GOT3 (cell line): ENCODE data around the gene TNS3.
"Not testable (repeated sequence)": the region's sequence is repeated elsewhere in the genome, so short reads cannot be mapped to it uniquely, and the experiment has no call there.

Experiments used
- DNase-seq: peaks from one replicate; lab custom pipeline; 2025; ENCODE audit warnings: mixed read lengths; lab: John Stamatoyannopoulos, UW

Gene TNS3

DNA sequence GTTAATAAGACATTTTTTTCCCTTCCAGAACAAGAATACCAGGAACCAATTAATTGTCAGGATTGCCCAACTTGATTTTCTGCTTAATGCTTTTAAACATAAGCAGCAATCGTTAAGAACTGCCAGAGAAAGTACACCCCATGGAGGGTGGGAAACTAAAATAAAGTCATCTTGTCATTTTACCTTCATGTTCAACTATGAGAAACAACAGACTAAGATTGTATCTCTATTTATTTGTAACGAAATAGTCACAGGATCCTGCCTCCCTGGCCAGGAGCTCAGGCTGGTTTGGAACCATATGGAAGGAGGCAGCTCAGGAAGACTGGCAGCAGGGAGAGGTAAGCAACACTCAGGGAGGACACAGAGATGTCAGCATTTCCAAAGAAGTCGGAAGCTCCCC, 129.6 kb downstream of the TNS3 start:
- no peak for DNase-seq

DNA sequence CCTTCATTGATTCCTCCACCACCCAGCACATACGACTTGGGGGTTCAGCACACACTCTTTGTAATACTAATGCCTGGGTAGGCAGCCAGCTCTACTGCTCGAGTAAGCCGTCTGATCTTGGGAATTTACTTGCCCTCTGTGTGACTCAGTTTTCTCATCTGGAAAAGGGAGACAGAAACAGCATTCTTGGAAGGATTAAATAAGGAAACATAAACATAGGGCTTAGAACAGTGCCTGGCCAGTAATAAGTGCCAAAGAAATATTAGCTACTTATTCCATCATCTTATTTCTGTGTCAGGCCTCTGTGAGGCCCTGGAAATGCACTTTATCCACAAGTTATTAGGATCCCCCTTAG, 130.1 kb downstream of the TNS3 start:
- DNase-seq: no peak

DNA sequence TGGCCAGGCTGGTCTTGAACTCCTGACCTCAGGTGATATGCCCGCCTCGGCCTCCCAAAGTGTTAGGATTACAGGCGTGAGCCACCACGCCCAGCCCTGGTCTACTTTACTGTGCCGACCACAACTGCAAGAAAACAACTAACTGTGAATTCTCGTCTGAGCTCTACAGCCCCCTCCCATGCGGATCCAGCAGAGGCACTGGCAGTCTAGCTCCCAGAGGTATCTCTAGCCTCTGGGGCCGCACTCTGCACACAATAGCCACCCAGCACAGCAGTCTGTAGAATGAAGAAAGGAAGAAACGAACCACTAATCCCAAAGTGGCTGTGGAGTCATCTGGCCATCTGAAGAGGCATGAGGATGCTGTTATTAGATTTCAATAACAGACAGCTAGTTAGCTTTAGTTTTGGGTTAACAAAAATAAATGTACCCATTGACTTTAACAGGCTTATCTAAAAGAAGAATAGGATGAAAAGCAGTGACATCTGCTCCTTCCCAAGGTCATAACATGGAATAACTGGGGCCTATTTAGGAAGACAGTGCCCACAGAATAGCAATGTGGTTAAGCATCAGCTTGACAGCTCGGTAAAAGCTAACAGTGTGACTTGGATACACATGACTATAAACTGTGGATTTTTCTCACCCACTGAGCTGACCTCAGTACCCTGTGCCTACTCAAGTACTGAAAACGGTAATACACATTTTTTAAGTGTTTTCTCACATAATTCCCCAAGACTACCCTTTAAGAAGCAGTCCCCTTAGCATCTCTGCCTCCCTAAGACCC, 131.9 kb downstream of the TNS3 start:
- no peak for DNase-seq

DNA sequence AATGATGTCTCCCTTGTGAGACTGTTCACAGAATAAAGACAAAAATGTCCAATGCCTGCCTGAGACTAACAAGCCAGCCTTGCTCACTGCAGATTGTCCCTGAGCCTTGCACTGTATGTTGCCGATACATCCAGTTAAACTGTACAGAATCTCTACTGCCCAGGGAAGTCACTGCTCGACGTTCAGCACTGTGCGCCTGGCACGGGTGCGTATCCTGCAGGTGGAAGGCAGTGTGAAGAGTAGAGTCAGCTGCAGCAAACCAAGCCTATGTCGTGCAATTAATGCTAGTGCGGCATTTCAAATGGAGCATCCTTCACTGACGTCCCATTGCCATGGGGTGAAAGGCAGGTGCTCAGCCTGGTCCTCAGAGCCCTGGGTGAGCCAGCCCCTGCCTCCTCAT, 132.9 kb downstream of the TNS3 start:
- no peak for DNase-seq

DNA sequence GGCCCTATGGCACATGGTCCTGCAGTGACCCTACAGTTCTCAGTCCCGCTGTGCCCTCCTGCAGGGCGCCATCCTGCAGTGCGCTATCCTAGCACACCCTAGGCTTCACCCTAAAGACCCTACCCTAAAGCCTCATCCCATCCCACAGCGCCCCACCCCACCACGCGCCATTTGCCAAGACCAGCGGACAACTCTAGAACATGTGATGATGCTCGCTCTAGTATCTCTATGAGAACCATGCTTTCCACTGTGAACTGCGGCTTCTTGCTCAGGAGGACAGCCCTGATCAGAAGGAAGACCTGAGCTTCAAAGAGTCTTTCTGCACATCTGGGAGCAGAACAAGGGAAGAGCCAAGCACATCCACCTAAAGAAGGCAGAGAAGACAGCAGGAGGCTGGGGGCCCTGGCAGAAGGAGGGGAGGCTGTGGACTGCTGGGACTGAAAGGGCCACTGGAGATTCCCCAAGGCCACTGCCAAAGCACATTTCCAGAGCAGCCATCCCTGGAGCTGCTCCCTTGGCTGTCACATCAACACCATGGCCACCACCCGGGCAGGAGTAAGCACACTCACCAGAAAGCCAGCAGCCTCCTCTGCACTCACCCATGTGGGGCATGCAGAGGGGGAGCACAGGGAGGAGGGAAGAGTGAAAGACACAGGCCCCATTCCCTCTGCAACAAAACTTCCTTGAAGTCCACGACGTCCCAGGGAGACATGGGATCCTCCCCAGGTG, 134.1 kb downstream of the TNS3 start:
- no peak for DNase-seq

DNA sequence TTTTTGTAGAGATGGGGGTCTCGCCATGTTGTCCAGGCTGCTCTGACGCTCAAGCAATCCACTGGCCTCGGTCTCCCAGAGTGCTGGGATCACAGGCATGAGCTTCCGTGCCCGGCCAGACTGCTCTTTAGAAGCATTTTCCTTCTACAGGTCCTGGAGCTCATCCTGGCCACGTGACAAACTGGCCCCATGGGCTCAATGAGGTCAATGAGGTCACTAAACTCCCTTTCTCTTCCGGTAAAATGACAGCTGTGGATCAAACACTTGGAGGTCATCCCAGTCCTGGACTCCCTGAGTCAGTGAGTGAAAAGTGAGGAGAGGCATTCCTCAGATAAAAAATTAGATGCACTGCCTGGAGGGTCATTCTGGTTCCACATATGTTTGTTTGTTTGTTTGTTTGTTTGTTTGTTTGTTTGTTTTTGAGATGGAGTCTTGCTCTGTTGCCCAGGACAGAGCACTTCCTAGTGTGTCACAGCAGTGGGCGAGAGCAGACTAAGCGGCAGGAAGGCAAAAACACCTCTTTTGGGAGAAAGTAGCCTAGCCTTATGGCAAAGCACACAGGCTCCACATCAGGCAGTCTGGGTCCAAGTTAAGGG, 134.9 kb downstream of the TNS3 start:
- DNase-seq: no peak

DNA sequence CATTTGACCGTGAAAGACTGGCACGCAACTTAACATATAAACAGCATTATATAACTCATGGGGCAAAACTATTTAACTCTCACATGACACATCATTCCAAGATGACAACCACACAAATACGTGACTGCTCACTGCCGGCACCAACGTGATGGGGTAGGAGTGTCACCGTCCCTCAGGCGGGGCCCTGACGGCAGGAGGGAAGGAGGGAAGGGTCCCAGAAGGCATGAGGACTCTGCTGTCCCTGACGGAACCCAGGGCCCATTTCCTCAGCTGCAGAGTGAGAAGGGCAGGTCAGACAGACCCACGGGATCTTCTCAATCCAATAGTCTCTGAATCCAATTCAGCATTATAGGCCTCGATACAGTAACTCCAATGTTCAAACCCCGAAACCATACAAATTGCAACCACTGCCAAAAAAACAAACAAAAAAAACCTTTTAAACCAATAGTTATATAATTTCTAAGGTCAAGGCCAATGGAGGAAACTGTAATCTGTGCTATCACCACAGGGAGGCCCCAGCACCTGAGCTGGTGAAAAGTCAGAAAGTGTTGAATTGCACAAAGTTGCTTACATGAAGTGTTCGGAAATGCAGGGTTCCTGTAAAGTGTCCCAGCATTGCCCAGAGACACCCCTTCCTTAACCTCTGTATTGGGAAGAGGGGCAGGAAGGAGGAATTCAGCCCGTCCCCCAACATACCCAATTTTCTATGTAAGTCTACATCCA, 137.4 kb downstream of the TNS3 start:
- no peak for DNase-seq

DNA sequence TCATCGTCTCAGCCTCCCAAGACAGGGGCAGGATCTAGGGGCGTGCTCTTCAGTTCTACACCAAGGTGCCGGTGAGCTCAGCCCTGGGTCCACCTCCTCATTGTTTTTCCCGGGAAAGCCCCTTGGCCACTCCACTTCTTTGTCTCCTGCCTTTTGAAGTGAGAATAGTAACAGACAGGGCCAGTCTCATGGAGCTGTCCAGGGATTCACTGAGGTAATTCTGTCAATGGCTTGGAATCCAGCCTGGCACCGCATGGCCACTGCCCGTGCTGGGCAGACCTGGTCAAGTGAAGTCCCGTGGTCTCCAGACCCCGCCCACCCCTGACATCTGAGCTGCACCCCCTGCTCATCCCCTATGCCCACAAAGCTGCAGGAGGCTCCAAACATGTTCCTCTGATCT, 138.9 kb downstream of the TNS3 start:
- DNase-seq: no peak

DNA sequence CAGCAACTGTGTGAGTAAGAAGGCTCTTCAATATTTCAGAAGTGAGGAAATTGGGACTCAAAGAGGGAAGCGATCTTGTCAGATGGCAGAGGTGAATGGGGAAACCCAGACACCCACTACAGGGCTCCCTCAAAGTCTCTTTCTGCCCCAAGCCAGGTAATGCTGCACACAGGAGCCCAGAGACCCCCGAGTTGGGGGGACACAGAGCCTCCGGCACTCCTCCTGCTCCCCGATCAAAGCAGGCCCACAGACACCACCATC, 139.4 kb downstream of the TNS3 start:
- no peak for DNase-seq

DNA sequence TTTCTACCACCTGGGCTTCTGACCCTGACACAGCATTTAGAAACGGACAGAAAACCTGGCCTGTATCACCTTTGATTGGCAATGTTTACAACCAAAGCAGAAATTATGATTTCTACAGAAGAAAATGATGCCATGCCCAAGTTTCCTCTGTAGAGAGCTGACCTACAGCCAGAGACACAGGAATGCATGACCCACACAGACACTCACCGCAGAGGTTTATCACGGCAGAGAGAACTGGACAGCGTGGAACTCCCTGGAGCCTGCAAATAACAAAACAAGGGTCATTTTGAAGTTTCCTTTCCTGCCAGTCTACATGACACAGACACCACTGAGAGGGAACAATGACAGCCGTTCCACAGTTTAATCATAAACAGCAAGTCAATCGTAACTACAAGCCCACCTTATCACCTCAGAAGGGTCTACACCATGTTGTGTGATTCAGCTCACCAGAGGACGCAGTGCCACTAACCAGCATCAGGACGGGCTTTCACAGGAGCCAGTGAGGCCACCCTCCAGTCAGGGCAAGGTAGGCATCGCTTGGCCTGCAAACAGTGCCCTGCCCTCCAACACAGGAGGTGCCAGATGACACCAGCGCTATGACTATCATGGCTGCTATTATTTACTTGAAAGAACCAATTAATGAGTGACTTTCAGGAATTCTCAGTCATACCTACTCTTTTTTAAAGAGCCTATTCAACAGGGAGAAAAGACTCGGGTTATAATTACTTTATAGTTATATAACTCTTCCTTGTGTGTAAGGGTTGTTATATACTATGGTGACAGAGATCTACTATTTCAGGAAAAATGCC, 139.9 kb downstream of the TNS3 start:
- no peak for DNase-seq

DNA sequence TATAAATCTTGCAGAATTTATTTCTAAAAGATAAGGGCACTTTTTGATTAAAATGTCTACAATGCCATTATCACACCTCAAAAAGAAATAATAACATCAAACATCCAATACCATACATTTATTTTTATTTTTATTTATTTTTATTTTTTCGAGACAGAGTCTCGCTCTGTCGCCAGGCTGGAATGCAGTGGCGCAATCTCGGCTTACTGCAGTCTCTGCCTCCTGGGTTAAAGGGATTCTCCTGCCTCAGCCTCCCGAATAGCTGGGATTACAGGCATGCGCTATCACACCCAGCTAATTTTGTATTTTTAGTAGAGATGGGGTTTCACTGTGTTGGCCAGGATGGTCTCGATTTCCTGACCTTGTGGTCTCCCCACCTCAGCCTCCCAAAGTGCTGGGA, 140.9 kb downstream of the TNS3 start:
- DNase-seq: not testable (repeated sequence)

DNA sequence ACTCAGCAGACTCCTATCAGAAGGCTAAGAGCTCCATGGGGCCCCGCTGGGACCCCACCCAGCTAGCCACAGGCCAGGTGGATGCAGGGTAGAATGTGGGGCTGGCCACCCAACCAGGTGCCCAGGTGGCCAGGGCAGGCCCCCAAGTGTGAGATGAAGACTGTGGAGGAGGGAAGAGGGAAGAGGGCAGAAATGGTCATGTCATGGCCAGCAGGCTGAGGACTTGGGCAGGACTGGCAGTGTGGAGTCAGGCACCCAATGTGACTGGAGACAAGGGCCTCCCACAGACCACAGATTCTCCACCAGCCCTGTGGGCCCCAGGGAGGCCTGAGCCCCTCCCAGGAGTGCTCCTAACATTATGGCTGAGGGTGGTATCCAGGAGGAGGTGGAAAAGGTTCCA, 141.6 kb downstream of the TNS3 start:
- DNase-seq: no peak

DNA sequence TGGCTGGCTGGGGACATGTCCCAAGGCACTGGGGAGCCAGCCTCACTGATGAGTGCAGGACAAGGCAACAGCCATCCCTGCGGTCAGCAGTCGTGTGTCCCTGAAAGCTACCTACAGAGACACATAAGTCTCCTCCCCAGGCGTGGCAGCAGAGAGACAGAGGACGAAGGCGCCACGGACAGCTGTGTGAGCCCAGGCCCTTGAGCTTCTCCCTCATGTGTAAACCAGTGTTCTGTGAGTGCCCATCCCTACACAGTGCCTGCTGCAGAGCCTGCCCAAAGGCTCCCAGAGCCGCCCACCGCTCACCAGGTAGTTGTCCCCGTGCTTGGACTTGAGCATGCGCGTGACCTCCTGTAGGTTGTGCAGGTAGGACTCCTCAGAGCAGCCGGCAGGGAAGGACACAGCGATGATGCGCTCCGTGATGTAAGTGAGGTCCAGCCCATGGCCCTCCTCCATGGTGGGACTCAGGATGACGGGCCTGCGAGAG, 142.7 kb downstream of the TNS3 start:
- DNase-seq: no peak

DNA sequence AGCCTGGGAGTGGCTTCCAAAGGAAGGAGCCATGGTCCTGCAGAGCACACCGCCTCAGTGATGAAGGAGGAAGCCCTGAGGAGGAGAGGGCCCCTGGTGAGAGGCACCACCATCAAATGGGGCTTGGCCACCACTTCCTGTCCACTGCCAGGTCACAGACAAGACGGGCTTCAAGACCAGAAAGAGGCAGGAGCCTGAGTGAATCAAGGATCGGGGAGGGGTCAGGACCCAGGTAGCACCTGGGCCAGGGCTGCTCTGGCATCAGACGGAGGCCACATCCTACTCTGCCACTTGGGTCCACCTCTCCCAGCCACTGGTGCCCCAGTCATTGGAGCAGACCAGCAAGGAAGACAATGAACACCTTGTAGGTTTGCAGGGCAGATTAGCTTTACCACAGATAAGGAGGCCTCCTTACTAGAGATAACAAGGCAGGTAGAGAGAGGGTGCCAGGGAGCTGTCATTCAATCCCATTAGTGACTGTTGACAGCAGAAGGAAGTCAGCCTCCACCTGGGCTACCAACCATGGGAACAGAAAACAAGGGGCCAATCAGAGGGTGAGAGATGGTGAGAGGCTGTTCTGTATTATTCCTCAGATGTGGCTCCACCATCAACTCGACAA, 143.4 kb downstream of the TNS3 start:
- DNase-seq: no peak

DNA sequence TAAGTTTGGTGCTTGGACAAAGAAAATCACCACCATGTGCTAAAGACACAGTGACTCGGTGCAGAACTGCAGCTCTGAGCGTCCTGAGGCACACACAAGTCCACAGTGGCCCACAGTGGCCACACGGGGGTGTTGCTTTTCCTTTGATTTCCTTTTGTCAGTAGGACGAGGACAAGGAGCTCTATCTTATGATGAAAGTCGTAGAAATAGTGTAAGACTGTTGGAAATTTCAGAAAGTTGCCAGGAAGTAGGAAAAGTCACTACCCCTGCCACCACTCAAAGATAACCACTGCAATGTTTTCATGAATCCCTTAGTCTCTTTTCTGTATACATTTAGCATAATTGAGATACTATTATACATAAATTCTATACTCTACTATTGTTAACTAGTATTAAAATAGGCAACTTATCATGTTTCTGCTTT, 146.0 kb downstream of the TNS3 start:
- DNase-seq: no peak

DNA sequence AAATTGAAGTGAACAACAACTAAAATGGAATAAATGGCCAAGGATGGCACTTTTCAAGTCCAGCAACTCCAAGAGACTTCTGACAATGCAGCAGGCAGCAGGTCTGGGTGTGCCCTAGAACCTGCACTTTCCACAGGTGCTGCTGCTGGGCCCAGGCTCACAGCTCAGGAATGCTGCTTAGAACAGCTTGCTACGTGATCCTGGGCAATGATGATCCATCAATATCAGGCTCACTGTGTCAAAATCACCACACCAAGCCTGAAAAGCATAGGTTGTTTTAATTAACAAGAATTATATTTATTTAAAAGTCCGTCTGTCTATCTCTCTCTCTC, 148.4 kb downstream of the TNS3 start:
- no peak for DNase-seq

DNA sequence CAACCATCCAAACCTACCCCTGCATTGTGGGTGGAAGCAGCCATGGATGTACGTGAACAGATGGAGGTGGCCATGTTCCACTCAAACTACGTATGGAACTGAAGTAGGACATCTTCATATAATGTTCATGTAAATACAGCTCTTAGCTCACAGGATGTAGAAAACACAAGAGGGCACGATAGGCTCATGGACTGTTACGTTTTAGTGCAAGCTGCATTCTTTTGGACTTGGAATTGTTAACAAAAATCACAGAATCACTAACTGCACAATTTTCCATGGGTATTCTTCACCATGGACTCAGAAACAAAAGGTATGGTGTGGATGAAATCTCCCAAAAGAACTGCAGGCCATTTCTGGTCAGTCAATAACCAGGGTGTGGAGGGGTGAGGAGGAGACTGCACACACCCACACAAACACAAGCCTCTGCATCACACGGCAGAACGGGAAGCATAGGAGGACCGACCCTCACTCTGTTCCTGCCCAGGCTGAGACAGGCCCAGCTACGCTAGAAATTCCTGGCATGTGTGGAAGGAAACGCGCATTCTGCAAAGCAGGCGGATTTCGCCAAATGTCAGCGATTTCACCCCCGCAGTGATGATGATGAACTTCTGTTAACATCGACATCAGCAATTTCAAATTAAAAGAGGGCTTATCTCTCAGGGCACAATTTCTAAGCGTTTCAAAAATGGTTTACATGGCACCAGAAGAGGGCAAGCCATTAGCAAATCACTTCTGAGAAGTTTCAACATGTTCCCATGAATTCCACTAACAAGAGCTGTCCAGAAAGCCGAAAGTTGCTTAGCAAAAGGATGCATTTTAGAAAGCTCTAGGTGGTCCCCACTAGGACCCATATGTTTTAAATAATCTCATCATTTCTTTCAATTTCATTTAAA, 149.0 kb downstream of the TNS3 start:
- no peak for DNase-seq

DNA sequence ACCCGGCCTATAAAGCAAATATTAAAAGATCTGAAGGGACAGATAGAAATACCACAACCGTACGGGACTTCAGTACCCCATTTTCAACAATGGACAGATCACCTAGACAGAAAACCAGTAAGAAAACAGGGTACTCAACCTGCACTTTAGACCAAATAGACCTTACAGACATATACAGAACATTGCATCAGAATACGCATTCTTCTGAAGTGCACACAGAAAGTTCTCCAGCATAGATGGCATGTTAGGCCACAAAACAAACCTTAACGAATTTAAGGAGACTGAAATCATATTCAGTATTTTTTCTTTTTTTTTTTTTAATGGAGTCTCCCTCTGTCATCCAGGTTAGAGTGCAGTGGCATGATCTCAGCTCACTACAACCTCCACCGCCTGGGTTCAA, 151.5 kb downstream of the TNS3 start:
- no peak for DNase-seq

DNA sequence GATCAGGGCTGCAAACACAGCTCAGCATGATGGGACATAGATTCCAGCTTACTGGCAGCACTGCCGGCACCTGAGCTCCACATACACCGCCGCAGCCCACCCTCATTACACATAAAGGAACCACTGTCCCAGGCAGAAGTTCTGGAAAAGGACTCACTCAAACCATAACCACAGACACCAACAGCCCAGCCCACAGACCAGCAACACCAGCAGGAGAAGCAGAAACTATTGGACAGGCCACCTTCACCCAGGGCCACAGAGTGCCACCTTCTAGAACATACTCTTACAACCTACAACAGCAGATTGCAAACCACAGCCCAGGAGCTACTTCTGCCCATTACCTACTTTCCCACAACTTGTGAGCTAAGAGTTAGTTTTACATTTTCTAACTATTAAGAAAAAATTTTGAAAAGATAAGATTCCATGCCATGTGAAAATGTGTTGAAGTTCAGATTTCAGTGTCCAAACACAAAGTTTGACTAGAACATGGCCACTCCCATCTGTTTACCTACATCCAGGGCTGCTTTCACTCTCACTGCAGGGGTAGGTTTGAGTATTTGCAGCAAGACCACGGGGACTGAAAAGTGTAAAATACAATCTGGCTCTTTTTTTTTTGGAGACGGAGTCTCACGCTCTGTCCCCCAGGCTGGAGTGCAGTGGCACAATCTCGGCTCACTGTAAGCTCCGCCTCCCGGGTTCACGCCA, 153.0 kb downstream of the TNS3 start:
- no peak for DNase-seq
